CD4-positive, alpha-beta memory T cell (primary cell): ENCODE results near the gene ULK3. TPM values are rescaled to one million over a fixed set of nuclear protein-coding genes. Genes with fewer than 3 reads are reported as not detected.
"Not testable (repeated sequence)": the region's sequence is repeated elsewhere in the genome, so short reads cannot be mapped to it uniquely, and the experiment has no call there.

Source experiments
- CTCF ChIA-PET: fragments of 350-600 bp; sonication (Branson Sonifier 250); formaldehyde crosslinking; loops from one replicate; lab custom pipeline; 2021; ENCODE audit warnings: inconsistent platforms; ENCODE audit not compliant: partially characterized antibody; lab: Charles Lee
- POLR2A ChIA-PET: fragments of 350-600 bp; sonication (Branson Sonifier 250); formaldehyde crosslinking; loops from one replicate; lab custom pipeline; 2021; ENCODE audit not compliant: partially characterized antibody; lab: Charles Lee
- DNase-seq, 5 donors: peaks; one replicate each; pipeline versions ENCODE4 v3.0.0 to v3.0.0-alpha.2; 2020 to 2022; ENCODE audit warnings: mixed read lengths in 1 of 5
- H3K27ac ChIP-seq: one replicate; pipeline ENCODE4 v1.7.0; 2013; ENCODE audit warnings: low read depth, low read length
- H3K27me3 ChIP-seq: 2 replicates; pipeline ENCODE4 v1.7.0; 2013; ENCODE audit warnings: mild to moderate bottlenecking, low read length, moderate library complexity; ENCODE audit not compliant: insufficient read depth
- H3K36me3 ChIP-seq: 2 replicates; pipeline ENCODE4 v1.7.0; 2013; ENCODE audit warnings: mild to moderate bottlenecking, low read length, moderate library complexity; ENCODE audit not compliant: insufficient read depth
- H3K4me1 ChIP-seq: 2 replicates; pipeline ENCODE4 v1.7.0; 2013; ENCODE audit warnings: mild to moderate bottlenecking, low read length, moderate library complexity; ENCODE audit not compliant: insufficient read depth
- H3K4me3 ChIP-seq, 2 donors: one replicate each; pipeline ENCODE4 v1.7.0; 2013; ENCODE audit warnings: low read length in 2 of 2, mild to moderate bottlenecking in 1 of 2
- H3K9me3 ChIP-seq, 2 donors: one replicate each; pipeline ENCODE4 v1.7.0; 2013; ENCODE audit warnings: low read length in 2 of 2, control low read depth in 1 of 2; ENCODE audit not compliant: control insufficient read depth in 1 of 2
- H3K27ac Mint-ChIP-seq, 7 donors: one replicate each; pipeline ENCODE4 v1.8.0; 2020 to 2021; ENCODE audit warnings: mixed read lengths in 7 of 7, mild to moderate bottlenecking in 6 of 7, inconsistent platforms in 3 of 7, moderate library complexity in 3 of 7
- H3K27me3 Mint-ChIP-seq, 2 donors: one replicate each; pipeline ENCODE4 v1.8.0; 2020 to 2021; ENCODE audit warnings: mixed read lengths in 2 of 2
- H3K36me3 Mint-ChIP-seq, 2 donors: one replicate each; pipeline ENCODE4 v1.8.0; 2020 to 2021; ENCODE audit warnings: mixed read lengths in 2 of 2, inconsistent platforms in 1 of 2, mild to moderate bottlenecking in 1 of 2
- H3K4me1 Mint-ChIP-seq, 4 donors: one replicate each; pipeline ENCODE4 v1.8.0; 2020 to 2021; ENCODE audit warnings: mixed read lengths in 4 of 4, mild to moderate bottlenecking in 1 of 4
- H3K4me3 Mint-ChIP-seq, 8 donors: one replicate each; pipeline ENCODE4 v1.8.0; 2020 to 2021; ENCODE audit warnings: mixed read lengths in 8 of 8, mild to moderate bottlenecking in 7 of 8, moderate library complexity in 6 of 8, inconsistent platforms in 3 of 8
- H3K9me3 Mint-ChIP-seq, 8 donors: one replicate each; pipeline ENCODE4 v1.8.0; 2020 to 2021; ENCODE audit warnings: mixed read lengths in 8 of 8, mild to moderate bottlenecking in 5 of 8, inconsistent platforms in 3 of 8, moderate library complexity in 1 of 8
- intact Hi-C: fragments of 100-400 bp; cut with micrococcal nuclease; formaldehyde crosslinking; loops from one replicate; pipeline ENCODE4 v1.15.1; 2023
- polyA plus RNA-seq, 2 donors: library from polyadenylated mRNA; unstranded; fragments of 300-500 nt; fragmentation: Illumina TruSeq; gene quantifications; one replicate each; pipeline ENCODE4 v1.2.3, GENCODE V29; 2021
- total RNA-seq, 2 experiments: library from RNA; stranded (reverse); gene quantifications; one replicate each; pipeline ENCODE4 v1.2.3, GENCODE V29; 2021

ULK3 gene
- total and polyA plus RNA-seq, 4 experiments from 2014 or later: 33.6 to 88.3 (median 61.7) TPM

GRCh38 chr15:74889390-74889882, 46.5 kb upstream of the ULK3 start:
- Mint-ChIP-seq H3K27ac (peak overlapping the region; percentile 80 to 97 (median 94)), H3K4me3 (peak overlapping the region; percentile 87 to 97 (median 94)), H3K4me1 (peaks cover 31 to 60% (median 44%) of the 10 kb centered on the region in 4 donors), H3K27me3 (no peaks in the 10 kb centered on the region), H3K9me3 (no peaks in the 10 kb centered on the region), H3K36me3 (peaks cover 11 to 21% of the 10 kb centered on the region in 2 donors)
- H3K4me1 ChIP-seq: peaks cover 60% of the 10 kb centered on the region
- ChIA-PET CTCF (interaction anchor here (0.9 to 2.9 kb wide), 4 partner anchors 12 to 53 kb away, joined by 3 to 15 read pairs (median 4); no protein-coding TSS in a partner anchor), POLR2A (interaction anchor here (0.6 to 10.7 kb wide), 17 partner anchors 8 to 127 kb away, joined by 3 to 155 read pairs (median 3); partner anchors contain the start of genes FAM219B and SCAMP2)
- peak overlapping the region; percentile 78 for H3K27ac ChIP-seq
- peak in 1 of 5 donors; percentile 46 for DNase-seq
- peak overlapping the region; percentile 94 to 99 for H3K4me3 ChIP-seq
- intact Hi-C loops: loop anchor here (1.0 kb wide), 1 partner anchor 16 kb away; the partner anchor contains the start of gene SCAMP2
- no peaks in the 10 kb centered on the region for H3K27me3 ChIP-seq
- no peaks in the 10 kb centered on the region for H3K9me3 ChIP-seq
- H3K36me3 ChIP-seq: no peaks in the 10 kb centered on the region

- CTCF ChIA-PET: interaction anchor here (0.7 to 2.9 kb wide), 2 partner anchors 13 to 257 kb away, joined by 3 to 15 read pairs; no protein-coding TSS in a partner anchor
- peaks cover 60% of the 10 kb centered on the region for H3K4me1 ChIP-seq
- no peak overlapping the region for H3K27ac ChIP-seq
- Mint-ChIP-seq H3K27me3 (no peaks in the 10 kb centered on the region), H3K4me3 (peak overlapping the region in 4 of 8 donors; percentile 87 to 97 (median 92)), H3K27ac (peak overlapping the region in 3 of 7 donors; percentile 80 to 97 (median 92)), H3K9me3 (no peaks in the 10 kb centered on the region), H3K4me1 (peaks cover 34 to 64% (median 48%) of the 10 kb centered on the region in 4 donors), H3K36me3 (peaks cover 9 to 19% of the 10 kb centered on the region in 2 donors)
- H3K9me3 ChIP-seq: no peaks in the 10 kb centered on the region
- H3K36me3 ChIP-seq: no peaks in the 10 kb centered on the region
- DNase-seq: no peak
- no peak overlapping the region for H3K4me3 ChIP-seq
- intact Hi-C loops: loop anchor here (1.0 kb wide), 1 partner anchor 15 kb away; the partner anchor contains the start of gene SCAMP2
- POLR2A ChIA-PET: interaction anchor here (0.6 to 10.7 kb wide), 7 partner anchors 9 to 71 kb away, joined by 3 to 155 read pairs (median 4); partner anchors contain the start of genes FAM219B and SCAMP2
- H3K27me3 ChIP-seq: no peaks in the 10 kb centered on the region
Measured at GRCh38 chr15:74888716-74889115, 45.8 kb upstream of the ULK3 start.

- H3K27me3 ChIP-seq, H3K27ac ChIP-seq, H3K36me3 ChIP-seq, H3K27ac Mint-ChIP-seq, DNase-seq, H3K27me3 Mint-ChIP-seq, H3K9me3 Mint-ChIP-seq, H3K4me3 ChIP-seq, H3K9me3 ChIP-seq, intact Hi-C loops: not testable (repeated sequence)
- H3K4me1 Mint-ChIP-seq: peaks cover 25 to 62% (median 40%) of the 10 kb centered on the region in 4 donors
- H3K36me3 Mint-ChIP-seq: peaks cover 4 to 12% of the 10 kb centered on the region in 2 donors
- peaks cover 51% of the 10 kb centered on the region for H3K4me1 ChIP-seq
- peak overlapping the region in 2 of 8 donors; percentile 39 for H3K4me3 Mint-ChIP-seq
- ChIA-PET CTCF (interaction anchor here (0.9 to 2.9 kb wide), 2 partner anchors 14 kb away, joined by 3 to 15 read pairs; no protein-coding TSS in a partner anchor), POLR2A (interaction anchor here (1.1 to 10.7 kb wide), 2 partner anchors 14 to 16 kb away, joined by 3 to 155 read pairs; partner anchors contain the start of gene FAM219B)
Measured at GRCh38 chr15:74887537-74888193, 44.7 kb upstream of the ULK3 start.

- Mint-ChIP-seq H3K27ac (no peak overlapping the region), H3K27me3 (no peaks in the 10 kb centered on the region), H3K4me3 (no peak overlapping the region), H3K4me1 (peaks cover 19 to 44% (median 28%) of the 10 kb centered on the region in 4 donors), H3K9me3 (no peaks in the 10 kb centered on the region), H3K36me3 (peaks cover 0 to 5% of the 10 kb centered on the region in 2 donors)
- POLR2A ChIA-PET: no interaction called here
- Histone ChIP-seq H3K27ac (no peak overlapping the region), H3K4me1 (peaks cover 32% of the 10 kb centered on the region), H3K4me3 (no peak overlapping the region), H3K36me3 (no peaks in the 10 kb centered on the region), H3K9me3 (no peaks in the 10 kb centered on the region), H3K27me3 (no peaks in the 10 kb centered on the region)
- DNase-seq: no peak
- CTCF ChIA-PET: interaction anchor here (2.9 kb wide), 1 partner anchor 16 kb away, joined by 10 read pairs; no protein-coding TSS in a partner anchor
- intact Hi-C loops: no loop called here
Measured at GRCh38 chr15:74885461-74885860, 42.5 kb upstream of the ULK3 start.

GRCh38 chr15:74884428-74885223, 41.7 kb upstream of the ULK3 start:
- ChIA-PET CTCF (interaction anchor here (1.0 to 2.9 kb wide), 9 partner anchors 9 to 253 kb away, joined by 3 to 37 read pairs (median 4); no protein-coding TSS in a partner anchor), POLR2A (interaction anchor here (0.8 to 3.8 kb wide), 6 partner anchors 9 to 53 kb away, joined by 3 to 22 read pairs (median 8); partner anchors contain the start of genes COX5A and SCAMP2)
- H3K27me3 Mint-ChIP-seq: no peaks in the 10 kb centered on the region
- H3K27ac Mint-ChIP-seq: peak overlapping the region in 1 of 7 donors; percentile 72
- no peak overlapping the region for H3K4me3 ChIP-seq
- H3K4me3 Mint-ChIP-seq: peak overlapping the region in 2 of 8 donors; percentile 17 to 39
- DNase-seq: no peak
- no peaks in the 10 kb centered on the region for H3K36me3 ChIP-seq
- H3K27me3 ChIP-seq: no peaks in the 10 kb centered on the region
- H3K9me3 Mint-ChIP-seq: no peaks in the 10 kb centered on the region
- peaks cover 27% of the 10 kb centered on the region for H3K4me1 ChIP-seq
- H3K27ac ChIP-seq: no peak overlapping the region
- H3K4me1 Mint-ChIP-seq: peaks cover 12 to 36% (median 20%) of the 10 kb centered on the region in 4 donors
- peaks cover 0 to under 1% of the 10 kb centered on the region in 2 donors for H3K36me3 Mint-ChIP-seq
- no peaks in the 10 kb centered on the region for H3K9me3 ChIP-seq
- intact Hi-C loops: no loop called here

GRCh38 chr15:74882528-74882927, 39.6 kb upstream of the ULK3 start:
- no peaks in the 10 kb centered on the region for H3K36me3 ChIP-seq
- no peaks in the 10 kb centered on the region for H3K9me3 ChIP-seq
- H3K27ac ChIP-seq: no peak overlapping the region
- POLR2A ChIA-PET: interaction anchor here (2.3 to 3.8 kb wide), 2 partner anchors 12 to 19 kb away, joined by 15 to 22 read pairs; no protein-coding TSS in a partner anchor
- CTCF ChIA-PET: interaction anchor here (2.9 kb wide), 2 partner anchors 13 to 20 kb away, joined by 10 to 37 read pairs; no protein-coding TSS in a partner anchor
- DNase-seq: no peak
- peaks cover 16% of the 10 kb centered on the region for H3K4me1 ChIP-seq
- Mint-ChIP-seq H3K9me3 (no peaks in the 10 kb centered on the region), H3K4me1 (peaks cover 6 to 26% (median 13%) of the 10 kb centered on the region in 4 donors), H3K27me3 (no peaks in the 10 kb centered on the region), H3K27ac (peak overlapping the region in 1 of 7 donors; percentile 77), H3K36me3 (no peaks in the 10 kb centered on the region), H3K4me3 (no peak overlapping the region)
- no peaks in the 10 kb centered on the region for H3K27me3 ChIP-seq
- intact Hi-C loops: no loop called here
- no peak overlapping the region for H3K4me3 ChIP-seq
